ENCODE results near the gene ZP4. TPM values are rescaled to one million over a fixed set of nuclear protein-coding genes. Genes with fewer than 3 reads are reported as not detected.

Gene ZP4
- not detected for total RNA-seq

- 86 to 89% methylated on average over 2 of the region's 2 CpGs for WGBS, 2 donors
- intact Hi-C loops (cut with DNase I; ENCODE audit: low total_unique reads): no loop called here
Measured at GRCh38 chr1:237890822-237891221, at the start of gene ZP4. ZP4 (minus strand) TSS chr1:237890922; CDS start chr1:237890635, 287 bp downstream.

GRCh38 chr1:237938553-237938952 is 47.8 kb upstream of the ZP4 start:
- no peak for DNase-seq (ENCODE audit: low spot score in 2 of 2)
- intact Hi-C loops (cut with DNase I; ENCODE audit: low total_unique reads): no loop called here
- WGBS, 2 donors: 76 to 81% methylated on average over 8 of the region's 8 CpGs
- no peak for TF ChIP-seq CTCF (IDR thresholded peaks at IDR 0.05)
- TF ChIP-seq POLR2A (IDR thresholded peaks at IDR 0.05): no peak
- H3K4me3 ChIP-seq (ENCODE audit: low read depth, poor library complexity, severe bottlenecking): no peak overlapping the region

More at GRCh38 chr1:237890822-237891221, at the start of gene ZP4:
- H3K4me3 ChIP-seq (ENCODE audit: low read depth, poor library complexity, severe bottlenecking): no peak within 1 kb of the TSS
- TF ChIP-seq POLR2A (IDR thresholded peaks at IDR 0.05): no peak
- TF ChIP-seq CTCF (IDR thresholded peaks at IDR 0.05): no peak
- no peak for DNase-seq (ENCODE audit: low spot score in 2 of 2)

GRCh38 chr1:237938068-237938467 is 47.3 kb upstream of the ZP4 start:
- H3K4me3 ChIP-seq (ENCODE audit: low read depth, poor library complexity, severe bottlenecking): no peak overlapping the region
- intact Hi-C loops (cut with DNase I; ENCODE audit: low total_unique reads): no loop called here
- 86 to 90% methylated on average over 5 of the region's 5 CpGs for WGBS, 2 donors
- DNase-seq (ENCODE audit: low spot score in 2 of 2): no peak
- TF ChIP-seq CTCF (IDR thresholded peaks at IDR 0.05) (no peak), POLR2A (IDR thresholded peaks at IDR 0.05) (no peak)

GRCh38 chr1:237932816-237933215 is 42.1 kb upstream of the ZP4 start:
- 76 to 84% methylated on average over 3 of the region's 3 CpGs for WGBS, 2 donors
- no peak for DNase-seq (ENCODE audit: low spot score in 2 of 2)
- H3K4me3 ChIP-seq (ENCODE audit: low read depth, poor library complexity, severe bottlenecking): no peak overlapping the region
- TF ChIP-seq CTCF (IDR thresholded peaks at IDR 0.05) (no peak), POLR2A (IDR thresholded peaks at IDR 0.05) (no peak)
- intact Hi-C loops (cut with DNase I; ENCODE audit: low total_unique reads): no loop called here

GRCh38 chr1:237931581-237931980 is 40.9 kb upstream of the ZP4 start:
- intact Hi-C loops (cut with DNase I; ENCODE audit: low total_unique reads): no loop called here
- TF ChIP-seq POLR2A (IDR thresholded peaks at IDR 0.05) (no peak), CTCF (IDR thresholded peaks at IDR 0.05) (no peak)
- DNase-seq (ENCODE audit: low spot score in 2 of 2): no peak
- 67 to 70% methylated on average over 4 of the region's 4 CpGs for WGBS, 2 donors
- no peak overlapping the region for H3K4me3 ChIP-seq (ENCODE audit: low read depth, poor library complexity, severe bottlenecking)

GRCh38 chr1:237927198-237927597 is 36.5 kb upstream of the ZP4 start:
- DNase-seq (ENCODE audit: low spot score in 2 of 2): no peak
- intact Hi-C loops (cut with DNase I; ENCODE audit: low total_unique reads): no loop called here
- no peak overlapping the region for H3K4me3 ChIP-seq (ENCODE audit: low read depth, poor library complexity, severe bottlenecking)
- WGBS, 2 donors: 96 to 97% methylated on average over 4 to 15 of the region's 15 CpGs
- no peak for TF ChIP-seq POLR2A (IDR thresholded peaks at IDR 0.05)
- no peak for TF ChIP-seq CTCF (IDR thresholded peaks at IDR 0.05)
